Measurements from ENCODE around the gene KIR2DL4. TPM values are rescaled to one million over a fixed set of nuclear protein-coding genes. Genes with fewer than 3 reads are reported as not detected.
"Not testable (repeated sequence)": the region's sequence is repeated elsewhere in the genome, so short reads cannot be mapped to it uniquely, and the experiment has no call there.

The KIR2DL4 gene
- total RNA-seq, 1 donor from 2014 or later: not detected

- Histone ChIP-seq H3K36me3 (ENCODE audit: insufficient read depth, low read length) (no peaks in the 10 kb centered on the region), H2AFZ (ENCODE audit: low read depth, low read length) (no peak overlapping the region), H3K4me3 (ENCODE audit: insufficient read depth, low read depth, low read length) (no peak overlapping the region), H4K20me1 (ENCODE audit: insufficient read depth, low read length) (no peaks in the 10 kb centered on the region), H3K79me2 (ENCODE audit: insufficient read depth, low read length) (no peaks in the 10 kb centered on the region), H3K9ac (ENCODE audit: low read length) (no peak overlapping the region), H3K27ac (ENCODE audit: low read depth, low read length) (no peak overlapping the region), H3K27me3 (ENCODE audit: insufficient read depth, low read length) (no peaks in the 10 kb centered on the region), H3K4me2 (ENCODE audit: low read length) (no peak overlapping the region), H3K4me1 (ENCODE audit: insufficient read depth, low read length) (no peaks in the 10 kb centered on the region), H3K9me3 (ENCODE audit: insufficient read depth, low read depth, low read length) (peaks cover 8% of the 10 kb centered on the region)
- DNase-seq (ENCODE audit: low read depth): no peak
- Mint-ChIP-seq H3K9me3 (ENCODE audit: unreplicated experiment) (peaks cover 24% of the 10 kb centered on the region), H3K27me3 (ENCODE audit: low read depth, unreplicated experiment) (peaks cover 3% of the 10 kb centered on the region), H3K36me3 (ENCODE audit: low read depth, unreplicated experiment) (no peaks in the 10 kb centered on the region), H3K4me1 (ENCODE audit: low read depth, unreplicated experiment) (no peaks in the 10 kb centered on the region), H3K27ac (ENCODE audit: unreplicated experiment) (no peak overlapping the region), H3K4me3 (ENCODE audit: unreplicated experiment) (no peak overlapping the region)
- FAIRE-seq: no peak
- no peak for TF ChIP-seq CTCF (IDR thresholded peaks at IDR 0.05; ENCODE audit: insufficient read depth, low read depth, low read length)
- no peak for TF ChIP-seq EZH2 (IDR thresholded peaks at IDR 0.05; ENCODE audit: insufficient read depth, low read length)
Observed at GRCh38 chr19:54850930-54851329, 47.5 kb downstream of the KIR2DL4 start.

GRCh38 chr19:54851353-54851752 lies 47.9 kb downstream of the KIR2DL4 start:
- no peaks in the 10 kb centered on the region for H3K36me3 Mint-ChIP-seq (ENCODE audit: low read depth, unreplicated experiment)
- Histone ChIP-seq H3K79me2 (ENCODE audit: insufficient read depth, low read length) (no peaks in the 10 kb centered on the region), H3K9me3 (ENCODE audit: insufficient read depth, low read depth, low read length) (peaks cover 8% of the 10 kb centered on the region), H3K27me3 (ENCODE audit: insufficient read depth, low read length) (no peaks in the 10 kb centered on the region), H3K4me1 (ENCODE audit: insufficient read depth, low read length) (no peaks in the 10 kb centered on the region), H2AFZ (ENCODE audit: low read depth, low read length) (no peak overlapping the region), H4K20me1 (ENCODE audit: insufficient read depth, low read length) (no peaks in the 10 kb centered on the region), H3K36me3 (ENCODE audit: insufficient read depth, low read length) (no peaks in the 10 kb centered on the region), H3K27ac (ENCODE audit: low read depth, low read length) (no peak overlapping the region), H3K4me3 (ENCODE audit: insufficient read depth, low read depth, low read length) (no peak overlapping the region), H3K9ac (ENCODE audit: low read length) (no peak overlapping the region), H3K4me2 (ENCODE audit: low read length) (no peak overlapping the region)
- no peak for FAIRE-seq
- no peak overlapping the region for H3K4me3 Mint-ChIP-seq (ENCODE audit: unreplicated experiment)
- H3K4me1 Mint-ChIP-seq (ENCODE audit: low read depth, unreplicated experiment): no peaks in the 10 kb centered on the region
- TF ChIP-seq EZH2 (IDR thresholded peaks at IDR 0.05; ENCODE audit: insufficient read depth, low read length) (no peak), CTCF (IDR thresholded peaks at IDR 0.05; ENCODE audit: insufficient read depth, low read depth, low read length) (no peak)
- H3K27me3 Mint-ChIP-seq (ENCODE audit: low read depth, unreplicated experiment): peaks cover 2% of the 10 kb centered on the region
- no peak overlapping the region for H3K27ac Mint-ChIP-seq (ENCODE audit: unreplicated experiment)
- H3K9me3 Mint-ChIP-seq (ENCODE audit: unreplicated experiment): peaks cover 22% of the 10 kb centered on the region
- DNase-seq (ENCODE audit: low read depth): no peak

GRCh38 chr19:54855241-54855640 lies 51.8 kb downstream of the KIR2DL4 start:
- H3K9me3 ChIP-seq (ENCODE audit: insufficient read depth, low read depth, low read length); H3K36me3 Mint-ChIP-seq (ENCODE audit: low read depth, unreplicated experiment): not testable (repeated sequence)
- H3K9me3 Mint-ChIP-seq (ENCODE audit: unreplicated experiment): peaks cover 17% of the 10 kb centered on the region

GRCh38 chr19:54858476-54858875 lies 55.1 kb downstream of the KIR2DL4 start:
- H3K4me2 ChIP-seq (ENCODE audit: low read length); H3K79me2 ChIP-seq (ENCODE audit: insufficient read depth, low read length); DNase-seq (ENCODE audit: low read depth); H3K36me3 ChIP-seq (ENCODE audit: insufficient read depth, low read length); H4K20me1 ChIP-seq (ENCODE audit: insufficient read depth, low read length); FAIRE-seq; H3K4me1 Mint-ChIP-seq (ENCODE audit: low read depth, unreplicated experiment); H3K27me3 ChIP-seq (ENCODE audit: insufficient read depth, low read length); H3K27me3 Mint-ChIP-seq (ENCODE audit: low read depth, unreplicated experiment); H3K4me3 ChIP-seq (ENCODE audit: insufficient read depth, low read depth, low read length); H3K36me3 Mint-ChIP-seq (ENCODE audit: low read depth, unreplicated experiment); H3K9ac ChIP-seq (ENCODE audit: low read length); H3K4me3 Mint-ChIP-seq (ENCODE audit: unreplicated experiment); H2AFZ ChIP-seq (ENCODE audit: low read depth, low read length); H3K27ac Mint-ChIP-seq (ENCODE audit: unreplicated experiment); H3K4me1 ChIP-seq (ENCODE audit: insufficient read depth, low read length); H3K9me3 ChIP-seq (ENCODE audit: insufficient read depth, low read depth, low read length); H3K27ac ChIP-seq (ENCODE audit: low read depth, low read length): not testable (repeated sequence)
- peaks cover 15% of the 10 kb centered on the region for H3K9me3 Mint-ChIP-seq (ENCODE audit: unreplicated experiment)

More at GRCh38 chr19:54855241-54855640, 51.8 kb downstream of the KIR2DL4 start:
- H3K79me2 ChIP-seq (ENCODE audit: insufficient read depth, low read length); H3K4me1 ChIP-seq (ENCODE audit: insufficient read depth, low read length); H3K27me3 Mint-ChIP-seq (ENCODE audit: low read depth, unreplicated experiment); H3K4me3 Mint-ChIP-seq (ENCODE audit: unreplicated experiment); H3K9ac ChIP-seq (ENCODE audit: low read length); H4K20me1 ChIP-seq (ENCODE audit: insufficient read depth, low read length); H3K27ac Mint-ChIP-seq (ENCODE audit: unreplicated experiment); H3K4me2 ChIP-seq (ENCODE audit: low read length); DNase-seq (ENCODE audit: low read depth); H2AFZ ChIP-seq (ENCODE audit: low read depth, low read length); H3K4me1 Mint-ChIP-seq (ENCODE audit: low read depth, unreplicated experiment); H3K27me3 ChIP-seq (ENCODE audit: insufficient read depth, low read length); H3K4me3 ChIP-seq (ENCODE audit: insufficient read depth, low read depth, low read length); H3K36me3 ChIP-seq (ENCODE audit: insufficient read depth, low read length); FAIRE-seq; H3K27ac ChIP-seq (ENCODE audit: low read depth, low read length): not testable (repeated sequence)

- not testable (repeated sequence) for H3K27ac Mint-ChIP-seq (ENCODE audit: unreplicated experiment); H3K9ac ChIP-seq (ENCODE audit: low read length); H3K9me3 ChIP-seq (ENCODE audit: insufficient read depth, low read depth, low read length); H2AFZ ChIP-seq (ENCODE audit: low read depth, low read length); H3K4me2 ChIP-seq (ENCODE audit: low read length); H3K4me1 Mint-ChIP-seq (ENCODE audit: low read depth, unreplicated experiment); H3K79me2 ChIP-seq (ENCODE audit: insufficient read depth, low read length); H3K4me3 Mint-ChIP-seq (ENCODE audit: unreplicated experiment); H3K4me1 ChIP-seq (ENCODE audit: insufficient read depth, low read length); H3K36me3 Mint-ChIP-seq (ENCODE audit: low read depth, unreplicated experiment); DNase-seq (ENCODE audit: low read depth); H4K20me1 ChIP-seq (ENCODE audit: insufficient read depth, low read length); FAIRE-seq; H3K4me3 ChIP-seq (ENCODE audit: insufficient read depth, low read depth, low read length); H3K27me3 ChIP-seq (ENCODE audit: insufficient read depth, low read length); H3K36me3 ChIP-seq (ENCODE audit: insufficient read depth, low read length); H3K27me3 Mint-ChIP-seq (ENCODE audit: low read depth, unreplicated experiment); H3K27ac ChIP-seq (ENCODE audit: low read depth, low read length)
- peaks cover 14% of the 10 kb centered on the region for H3K9me3 Mint-ChIP-seq (ENCODE audit: unreplicated experiment)
Observed at GRCh38 chr19:54859421-54859820, 56.0 kb downstream of the KIR2DL4 start.
